HepG2 (cell line): ENCODE results near the gene SMIM13. TPM values are rescaled to one million over a fixed set of nuclear protein-coding genes. Genes with fewer than 3 reads are reported as not detected.
A peak's percentile ranks its signal among the peaks of the same experiment; 100 is the strongest.

ENCODE experiments used
- ATAC-seq: fragments of 200-7000 bp; cut with Tn5 transposase; 3 replicates; pipeline ENCODE4 v1.9.1; 2020; ENCODE audit warnings: mild to moderate bottlenecking, moderate library complexity
- BruUV-seq: library from RNA; stranded (reverse); fragments of 400-500 nt; replicated peaks from 2 replicates; lab custom pipeline; 2021; lab: Mats Ljungman, UMichigan
- CTCF ChIA-PET: fragments of 300-600 bp; formaldehyde crosslinking; extraction: SDS; loops from one replicate; lab custom pipeline; 2021; ENCODE audit warnings: low total read pairs, inconsistent platforms, low intra/inter-chr PET ratio; lab: Yijun Ruan, JAX
- POLR2A ChIA-PET: fragments of 350-600 bp; sonication (Branson Sonifier 250); formaldehyde crosslinking; loops from one replicate; lab custom pipeline; 2020; ENCODE audit warnings: antibody characterized with exemption, inconsistent platforms; lab: Yijun Ruan, JAX
- DNase-seq: peaks from one replicate; pipeline ENCODE4 v3.0.0-alpha.2; 2015; ENCODE audit warnings: low spot score
- FAIRE-seq: peaks from 3 replicates; lab custom pipeline; 2011; peaks lifted over from hg19 to GRCh38; lab: Jason Lieb, UNC
- H2AFZ ChIP-seq: one replicate; pipeline ENCODE4 v1.6.1; 2011; ENCODE audit warnings: low read length, inconsistent platforms
- H3K27ac ChIP-seq: fragments of 300-600 bp; 3 replicates; pipeline ENCODE4 v1.8.0; 2011; ENCODE audit warnings: mixed run types, mild to moderate bottlenecking, mixed read lengths, low read length, inconsistent platforms; ENCODE audit not compliant: insufficient read depth; ENCODE audit errors: extremely low read length
- H3K27me3 ChIP-seq, 2 experiments: fragments of 200-600 bp in 1 of 2; 2 replicates in 1 of 2; 3 replicates in 1 of 2; pipeline versions ENCODE4 v1.6.0 to v1.8.0; 2011; ENCODE audit warnings: low read length in 2 of 2, mild to moderate bottlenecking in 2 of 2, moderate library complexity in 2 of 2, inconsistent platforms in 1 of 2; ENCODE audit not compliant: insufficient read depth in 2 of 2, control insufficient read depth in 1 of 2
- H3K36me3 ChIP-seq, 2 experiments: fragments of 200-600 bp in 1 of 2; replicated peaks in 1 of 2; 2 replicates in 1 of 2; 3 replicates in 1 of 2; pipeline versions ENCODE4 v1.5.1 to v1.8.0; 2011; ENCODE audit warnings: low read length in 2 of 2, inconsistent platforms in 1 of 2; ENCODE audit not compliant: insufficient read depth in 2 of 2, control insufficient read depth in 1 of 2
- H3K4me1 ChIP-seq: 2 replicates; pipeline ENCODE4 v1.5.1; 2012; ENCODE audit warnings: low read length, inconsistent platforms; ENCODE audit not compliant: insufficient read depth
- H3K4me2 ChIP-seq: 2 replicates; pipeline ENCODE4 v1.6.0; 2011; ENCODE audit warnings: low read depth, low read length, inconsistent platforms
- H3K4me3 ChIP-seq, 3 experiments: fragments of 200-600 bp in 1 of 3; sonication (generic), shearing (Covaris generic) in 1 of 3; replicated peaks in 1 of 3; 2 replicates each; pipeline ENCODE4 v1.5.1; 2011 to 2016; ENCODE audit warnings: low read length in 3 of 3, inconsistent platforms in 2 of 3, low read depth in 2 of 3, mild to moderate bottlenecking in 2 of 3, control low read depth in 1 of 3, mixed read lengths in 1 of 3; ENCODE audit not compliant: insufficient read depth in 1 of 3
- H3K79me2 ChIP-seq: one replicate; pipeline ENCODE4 v1.6.1; 2011; ENCODE audit warnings: low read length, inconsistent platforms; ENCODE audit not compliant: insufficient read depth
- H3K9ac ChIP-seq: 2 replicates; pipeline ENCODE4 v1.6.0; 2011; ENCODE audit warnings: mild to moderate bottlenecking, low read depth, low read length, inconsistent platforms; ENCODE audit not compliant: insufficient read depth
- H3K9me3 ChIP-seq: 2 replicates; pipeline ENCODE4 v1.5.1; 2012; ENCODE audit warnings: mild to moderate bottlenecking, low read length
- H4K20me1 ChIP-seq: 2 replicates; pipeline ENCODE4 v1.6.0; 2011; ENCODE audit warnings: inconsistent platforms, mild to moderate bottlenecking, low read length, moderate library complexity; ENCODE audit not compliant: insufficient read depth
- TBX2 ChIP-seq: sonication (generic); formaldehyde crosslinking; IDR thresholded peaks from 2 replicates; pipeline ENCODE4 v1.5.0; 2020; ENCODE audit warnings: missing genetic modification reagents, mild to moderate bottlenecking, borderline replicate concordance
- YEATS2 ChIP-seq: sonication (generic); formaldehyde crosslinking; IDR thresholded peaks from 2 replicates; pipeline ENCODE4 v1.4.0; 2020; ENCODE audit warnings: missing genetic modification reagents, borderline replicate concordance
- WGBS: methylation state at CpG from one replicate; pipeline ENCODE4 v1.1.6; 2017; ENCODE audit warnings: low lambda C conversion rate; 5-methylcytosine and 5-hydroxymethylcytosine counted together
- in situ Hi-C: cut with HindIII; loops from 2 replicates; pipeline ENCODE4 v1.10.0; 2017; ENCODE audit warnings: low pct_unique_long_range_greater_than_20kb; ENCODE audit not compliant: extremely low pct_ligation_motif_present
- intact Hi-C: fragments of 100-400 bp; cut with micrococcal nuclease; formaldehyde crosslinking; loops from one replicate; pipeline ENCODE4 v1.10.0; 2022; ENCODE audit not compliant: unreplicated experiment
- polyA plus RNA-seq, 8 experiments: library from polyadenylated mRNA; depleted of rRNA in 3 of 8; stranded (reverse) in 7 of 8; unstranded in 1 of 8; fragments of >200 nt; fragmentation: Illumina TruSeq in 4 of 8; extraction: Trizol in 4 of 8; gene quantifications; 2 replicates each; pipeline versions ENCODE4 v1.2.1 to v1.2.3, GENCODE V29; 2011 to 2016; ENCODE audit warnings: low read depth in 4 of 8, missing spikeins in 1 of 8, mixed read lengths in 1 of 8; ENCODE audit not compliant: insufficient read depth in 1 of 8
- total RNA-seq, 5 experiments: library from RNA; depleted of rRNA; stranded (reverse); fragments of >200 nt; fragmentation: Illumina TruSeq; extraction: Trizol; gene quantifications; 2 replicates each; pipeline ENCODE4 v1.2.3, GENCODE V29; 2016; ENCODE audit warnings: low read depth in 1 of 5
- TF ChIP-seq, protein P1 (sequence below): sonication (generic); formaldehyde crosslinking; IDR thresholded peaks from 2 replicates; pipeline ENCODE4 v1.4.0; 2020; ENCODE audit warnings: missing genetic modification reagents
- TF ChIP-seq, protein P2 (sequence below): sonication (generic); formaldehyde crosslinking; IDR thresholded peaks from 2 replicates; pipeline ENCODE4 v1.4.0; 2020; ENCODE audit warnings: missing genetic modification reagents

Gene SMIM13
- total and polyA plus RNA-seq, 2 of the 13 experiments (the other 11 are each of a cell fraction or from before 2014, with no cell fraction given), result 2.7 to 10.2 TPM

DNA sequence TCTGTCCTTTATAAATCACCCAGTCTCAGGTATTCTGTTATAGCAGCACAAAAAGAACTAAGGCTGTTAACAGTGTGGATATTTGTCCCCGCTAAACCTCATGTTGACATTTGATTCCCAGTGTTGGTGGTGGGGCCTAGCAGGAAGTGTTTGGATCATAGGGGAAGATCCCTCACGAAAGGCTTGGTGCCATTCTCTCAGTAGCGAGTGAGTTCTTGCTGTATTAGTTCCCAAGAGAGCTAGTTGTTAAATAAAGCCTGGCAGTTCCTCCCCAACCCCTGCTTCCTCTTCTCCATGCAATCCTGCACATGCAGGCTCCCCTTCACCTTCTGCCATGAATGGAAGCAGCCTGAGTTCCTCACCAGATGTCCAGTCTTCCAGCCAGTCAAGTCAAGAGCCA, 47.7 kb downstream of the SMIM13 start:
- no peaks in the 10 kb centered on the region for H4K20me1 ChIP-seq
- H3K79me2 ChIP-seq, result no peaks in the 10 kb centered on the region
- H3K27ac ChIP-seq, result no peak overlapping the region
- no peak overlapping the region for H3K9ac ChIP-seq
- no peaks in the 10 kb centered on the region for H3K9me3 ChIP-seq
- H3K4me1 ChIP-seq, result peaks cover 16% of the 10 kb centered on the region
- CTCF ChIA-PET, result interaction anchor here (0.6 kb wide), 1 partner anchor 355 kb away, joined by 3 read pairs; no protein-coding TSS in a partner anchor
- no peak overlapping the region for H2AFZ ChIP-seq
- H3K4me3 ChIP-seq, result no peak overlapping the region
- H3K36me3 ChIP-seq, result no peaks in the 10 kb centered on the region
- FAIRE-seq, result no peak
- no peak for TF ChIP-seq YEATS2 (CRISPR knock-in tag)
- TF ChIP-seq, protein P1, sequence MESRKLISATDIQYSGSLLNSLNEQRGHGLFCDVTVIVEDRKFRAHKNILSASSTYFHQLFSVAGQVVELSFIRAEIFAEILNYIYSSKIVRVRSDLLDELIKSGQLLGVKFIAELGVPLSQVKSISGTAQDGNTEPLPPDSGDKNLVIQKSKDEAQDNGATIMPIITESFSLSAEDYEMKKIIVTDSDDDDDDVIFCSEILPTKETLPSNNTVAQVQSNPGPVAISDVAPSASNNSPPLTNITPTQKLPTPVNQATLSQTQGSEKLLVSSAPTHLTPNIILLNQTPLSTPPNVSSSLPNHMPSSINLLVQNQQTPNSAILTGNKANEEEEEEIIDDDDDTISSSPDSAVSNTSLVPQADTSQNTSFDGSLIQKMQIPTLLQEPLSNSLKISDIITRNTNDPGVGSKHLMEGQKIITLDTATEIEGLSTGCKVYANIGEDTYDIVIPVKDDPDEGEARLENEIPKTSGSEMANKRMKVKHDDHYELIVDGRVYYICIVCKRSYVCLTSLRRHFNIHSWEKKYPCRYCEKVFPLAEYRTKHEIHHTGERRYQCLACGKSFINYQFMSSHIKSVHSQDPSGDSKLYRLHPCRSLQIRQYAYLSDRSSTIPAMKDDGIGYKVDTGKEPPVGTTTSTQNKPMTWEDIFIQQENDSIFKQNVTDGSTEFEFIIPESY, result peak; percentile 65
- no TSS peak for BruUV-seq
- POLR2A ChIA-PET, result no interaction called here
- no peak for DNase-seq
- intact Hi-C loops, result loop anchor here (5.0 to 10.0 kb wide), 4 partner anchors 49 to 186 kb away; partner anchors contain the start of genes NEDD9 and SMIM13
- no peak for ATAC-seq
- in situ Hi-C loops, result loop anchor here (5.0 kb wide), 2 partner anchors 356 to 431 kb away; no protein-coding TSS in a partner anchor
- WGBS, result 86% methylated on average over 3 of the region's 3 CpGs
- no peak overlapping the region for H3K4me2 ChIP-seq
- H3K27me3 ChIP-seq, result no peaks in the 10 kb centered on the region

DNA sequence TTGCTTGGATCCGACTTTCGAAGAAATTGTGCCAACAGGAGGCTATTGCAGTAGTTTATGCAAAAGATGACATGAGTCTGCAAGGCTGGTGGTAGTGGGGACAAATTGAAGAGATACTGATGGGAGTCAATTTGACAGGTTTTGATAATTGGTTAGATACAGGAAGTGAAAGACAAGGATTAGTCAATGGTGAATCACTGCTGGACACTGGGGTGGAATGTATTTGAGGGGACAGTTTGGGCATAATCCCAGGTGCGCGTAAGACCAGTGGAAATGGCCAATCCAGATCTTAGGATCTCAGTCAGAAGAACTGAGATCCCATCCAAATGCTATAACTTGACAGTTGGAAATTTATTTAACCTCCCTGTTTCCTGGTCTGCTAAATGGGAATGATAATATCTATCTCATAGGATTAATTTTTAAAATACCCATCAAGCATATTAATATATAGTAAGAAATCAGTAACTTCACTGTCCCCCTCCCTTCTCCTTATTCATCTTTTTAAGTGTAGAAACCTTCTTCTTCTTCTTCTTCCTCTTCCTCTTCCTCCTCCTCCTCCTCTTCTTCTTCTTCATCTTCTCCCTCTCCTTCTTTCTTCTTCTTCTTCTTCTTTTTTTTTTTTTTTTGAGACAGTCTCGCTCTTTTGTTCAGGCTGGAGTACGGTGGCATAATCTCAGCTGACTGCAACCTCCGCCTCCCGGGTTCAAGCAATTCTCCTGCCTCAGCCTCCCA, 48.8 kb downstream of the SMIM13 start:
- Histone ChIP-seq H3K9me3 (no peaks in the 10 kb centered on the region), H3K4me3 (no peak overlapping the region), H3K36me3 (no peaks in the 10 kb centered on the region), H3K79me2 (no peaks in the 10 kb centered on the region), H3K4me1 (peaks cover 16% of the 10 kb centered on the region), H3K27ac (no peak overlapping the region), H3K27me3 (no peaks in the 10 kb centered on the region), H3K4me2 (no peak overlapping the region), H2AFZ (no peak overlapping the region), H3K9ac (no peak overlapping the region), H4K20me1 (no peaks in the 10 kb centered on the region)
- DNase-seq, result no peak
- ATAC-seq, result no peak
- no TSS peak for BruUV-seq
- POLR2A ChIA-PET, result no interaction called here
- CTCF ChIA-PET, result no interaction called here
- 96% methylated on average over 8 of the region's 8 CpGs for WGBS
- FAIRE-seq, result no peak
- in situ Hi-C loops, result loop anchor here (5.0 kb wide), 2 partner anchors 355 to 430 kb away; no protein-coding TSS in a partner anchor
- intact Hi-C loops, result loop anchor here (5.0 to 10.0 kb wide), 4 partner anchors 50 to 188 kb away; partner anchors contain the start of genes NEDD9 and SMIM13
- TF ChIP-seq, protein P2, sequence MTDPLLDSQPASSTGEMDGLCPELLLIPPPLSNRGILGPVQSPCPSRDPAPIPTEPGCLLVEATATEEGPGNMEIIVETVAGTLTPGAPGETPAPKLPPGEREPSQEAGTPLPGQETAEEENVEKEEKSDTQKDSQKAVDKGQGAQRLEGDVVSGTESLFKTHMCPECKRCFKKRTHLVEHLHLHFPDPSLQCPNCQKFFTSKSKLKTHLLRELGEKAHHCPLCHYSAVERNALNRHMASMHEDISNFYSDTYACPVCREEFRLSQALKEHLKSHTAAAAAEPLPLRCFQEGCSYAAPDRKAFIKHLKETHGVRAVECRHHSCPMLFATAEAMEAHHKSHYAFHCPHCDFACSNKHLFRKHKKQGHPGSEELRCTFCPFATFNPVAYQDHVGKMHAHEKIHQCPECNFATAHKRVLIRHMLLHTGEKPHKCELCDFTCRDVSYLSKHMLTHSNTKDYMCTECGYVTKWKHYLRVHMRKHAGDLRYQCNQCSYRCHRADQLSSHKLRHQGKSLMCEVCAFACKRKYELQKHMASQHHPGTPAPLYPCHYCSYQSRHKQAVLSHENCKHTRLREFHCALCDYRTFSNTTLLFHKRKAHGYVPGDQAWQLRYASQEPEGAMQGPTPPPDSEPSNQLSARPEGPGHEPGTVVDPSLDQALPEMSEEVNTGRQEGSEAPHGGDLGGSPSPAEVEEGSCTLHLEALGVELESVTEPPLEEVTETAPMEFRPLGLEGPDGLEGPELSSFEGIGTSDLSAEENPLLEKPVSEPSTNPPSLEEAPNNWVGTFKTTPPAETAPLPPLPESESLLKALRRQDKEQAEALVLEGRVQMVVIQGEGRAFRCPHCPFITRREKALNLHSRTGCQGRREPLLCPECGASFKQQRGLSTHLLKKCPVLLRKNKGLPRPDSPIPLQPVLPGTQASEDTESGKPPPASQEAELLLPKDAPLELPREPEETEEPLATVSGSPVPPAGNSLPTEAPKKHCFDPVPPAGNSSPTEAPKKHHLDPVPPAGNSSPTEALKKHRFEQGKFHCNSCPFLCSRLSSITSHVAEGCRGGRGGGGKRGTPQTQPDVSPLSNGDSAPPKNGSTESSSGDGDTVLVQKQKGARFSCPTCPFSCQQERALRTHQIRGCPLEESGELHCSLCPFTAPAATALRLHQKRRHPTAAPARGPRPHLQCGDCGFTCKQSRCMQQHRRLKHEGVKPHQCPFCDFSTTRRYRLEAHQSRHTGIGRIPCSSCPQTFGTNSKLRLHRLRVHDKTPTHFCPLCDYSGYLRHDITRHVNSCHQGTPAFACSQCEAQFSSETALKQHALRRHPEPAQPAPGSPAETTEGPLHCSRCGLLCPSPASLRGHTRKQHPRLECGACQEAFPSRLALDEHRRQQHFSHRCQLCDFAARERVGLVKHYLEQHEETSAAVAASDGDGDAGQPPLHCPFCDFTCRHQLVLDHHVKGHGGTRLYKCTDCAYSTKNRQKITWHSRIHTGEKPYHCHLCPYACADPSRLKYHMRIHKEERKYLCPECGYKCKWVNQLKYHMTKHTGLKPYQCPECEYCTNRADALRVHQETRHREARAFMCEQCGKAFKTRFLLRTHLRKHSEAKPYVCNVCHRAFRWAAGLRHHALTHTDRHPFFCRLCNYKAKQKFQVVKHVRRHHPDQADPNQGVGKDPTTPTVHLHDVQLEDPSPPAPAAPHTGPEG (CRISPR knock-in tag), result no peak
- no peak for TF ChIP-seq TBX2 (CRISPR knock-in tag)
